ENCODE data around the gene ERFL. TPM values are rescaled to one million over a fixed set of nuclear protein-coding genes. Genes with fewer than 3 reads are reported as not detected.

Gene ERFL
- total and polyA plus RNA-seq, 2 of the 8 experiments (the other 6 are each of a cell fraction or from before 2014, with no cell fraction given): 0.12 TPM; not detected in 1

DNA sequence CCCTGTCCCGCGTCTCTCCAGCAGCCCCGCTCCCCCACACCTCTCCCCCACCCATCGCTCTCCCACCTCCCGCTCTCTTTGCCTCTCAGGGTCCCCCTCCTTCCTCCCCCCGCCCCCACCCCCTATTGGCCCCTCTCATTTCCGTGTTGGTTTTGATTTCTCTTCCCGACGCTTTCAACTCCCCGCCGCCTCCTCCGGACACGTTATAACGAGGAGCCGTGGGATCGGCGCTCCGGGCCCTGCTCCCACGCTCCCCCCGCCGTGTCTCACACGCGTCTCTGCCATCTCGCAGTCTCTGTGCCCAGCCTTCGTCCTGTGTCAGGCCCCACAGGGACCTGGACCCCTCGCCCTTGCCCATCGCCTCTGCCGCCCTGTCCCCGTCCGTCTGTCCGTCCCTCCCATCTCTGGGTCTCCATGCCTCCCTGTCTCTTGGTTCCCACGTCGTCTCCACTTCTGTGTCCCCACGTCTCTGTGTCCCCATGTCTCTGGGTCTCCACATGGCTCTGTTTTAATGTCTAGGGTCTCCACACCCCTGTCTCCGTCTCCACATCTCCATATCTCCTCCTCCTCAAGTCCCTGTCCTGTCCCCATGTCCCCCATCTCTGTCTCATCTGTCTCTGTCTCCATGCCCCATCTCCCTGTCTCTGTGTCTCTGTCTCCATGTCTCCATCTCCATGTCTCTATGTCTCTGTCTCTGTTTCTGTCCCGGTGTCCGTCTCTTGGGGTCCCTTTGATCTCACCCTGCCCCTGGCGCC lies 13.1 kb downstream of the ERFL start:
- WGBS, 2 experiments (ENCODE audit: extremely low coverage in 1 of 2, insufficient coverage in 1 of 2, insufficient read length in 1 of 2, insufficient replicate concordance in 2 of 2, low coverage in 1 of 2, low lambda C conversion rate in 2 of 2, missing lambda C conversion rate in 1 of 2): 18% methylated on average over 30 of the region's 38 CpGs; no CpG with 5 or more reads in 1 of the 2 experiments
- H2BK20ac ChIP-seq (ENCODE audit: low read length): peak overlapping the region; percentile 72; the same call in 1 of the 2 replicates
- no peak overlapping the region for H3K23ac ChIP-seq (ENCODE audit: insufficient read length)
- 0 out of 2 replicates have a peak overlapping the region, but pooled peaks have one; percentile 18 for H2BK5ac ChIP-seq (ENCODE audit: low read depth, low read length)
- FAIRE-seq: no peak
- no peak for DNase-seq (ENCODE audit: low read depth in 1 of 2, low spot score in 2 of 2)
- peak overlapping the region; percentile 6 for H4K91ac ChIP-seq (replicated peaks; ENCODE audit: insufficient read length, low read length)
- H3K9ac ChIP-seq (replicated peaks in 1 of 4; ENCODE audit: extremely low read depth in 1 of 4, low read depth in 3 of 4, low read length in 3 of 4): no peak overlapping the region; a peak in 1 of 7 replicates
- TF ChIP-seq SUZ12 (IDR thresholded peaks at IDR 0.05; ENCODE audit: low read length) (peak; percentile 80), EZH2 (IDR thresholded peaks at IDR 0.05; ENCODE audit: low read depth, low read length, severe bottlenecking) (peak; percentile 84), SRF (IDR thresholded peaks at IDR 0.05; ENCODE audit: low read depth, low read length) (no peak), RNF2 (IDR thresholded peaks at IDR 0.05; ENCODE audit: borderline replicate concordance, low read depth, low read length, missing control alignments, poor library complexity, severe bottlenecking) (peak; percentile 32)
- ChIA-PET POLR2A (ENCODE audit: partially characterized antibody) (interaction anchor here (0.7 kb wide), 1 partner anchor 14 kb away, joined by 3 read pairs; no protein-coding TSS in a partner anchor), CTCF (ENCODE audit: partially characterized antibody) (no interaction called here)
- H3K79me1 ChIP-seq (ENCODE audit: low read depth, low read length): peaks cover 2% of the 10 kb centered on the region
- H3K4ac ChIP-seq (replicated peaks; ENCODE audit: insufficient read length, low read depth, low read length): no peak overlapping the region
- H2AFZ ChIP-seq (ENCODE audit: low read length): no peak overlapping the region
- peaks cover 9 to 54% of the 10 kb centered on the region in 2 experiments for H4K20me1 ChIP-seq (replicated peaks in 1 of 2; ENCODE audit: control insufficient read depth in 1 of 2, insufficient read depth in 2 of 2, low read length in 2 of 2)
- peaks cover 0 to 23% (median 5%) of the 10 kb centered on the region in 4 experiments; a peak in 5 of 7 replicates for H3K4me1 ChIP-seq (replicated peaks in 1 of 4; ENCODE audit: control insufficient read depth in 3 of 4, insufficient read depth in 4 of 4, low read length in 3 of 4)
- H3K14ac ChIP-seq (ENCODE audit: insufficient read length): no peak overlapping the region
- H2AK5ac ChIP-seq (ENCODE audit: low read depth, low read length): 0 out of 2 replicates have a peak overlapping the region, but pooled peaks have one; percentile 72
- H3K79me2 ChIP-seq (ENCODE audit: control insufficient read depth in 1 of 2, insufficient read depth in 2 of 2, low read length in 2 of 2): no peaks in the 10 kb centered on the region
- H2BK12ac ChIP-seq (ENCODE audit: low read depth, low read length): peak overlapping the region; percentile 97; the same call in 1 of the 2 replicates
- peak overlapping the region; percentile 81 for H2BK15ac ChIP-seq (ENCODE audit: low read length)
- no peaks in the 10 kb centered on the region for H3K9me3 ChIP-seq (ENCODE audit: insufficient read depth in 2 of 2, low read depth in 1 of 2, low read length in 1 of 2)
- no peak overlapping the region for H4K8ac ChIP-seq (ENCODE audit: extremely low read depth, insufficient read depth, low read length)
- H3K56ac ChIP-seq (replicated peaks; ENCODE audit: insufficient read length, low read depth, low read length): no peak overlapping the region
- no peaks in the 10 kb centered on the region for H3K36me3 ChIP-seq (ENCODE audit: control insufficient read depth in 2 of 4, insufficient read depth in 4 of 4, low read length in 3 of 4)
- H2BK120ac ChIP-seq (replicated peaks; ENCODE audit: low read depth, low read length): peak overlapping the region; percentile 54
- peaks cover 58 to 100% (median 97%) of the 10 kb centered on the region in 4 experiments for H3K27me3 ChIP-seq (replicated peaks in 1 of 4; ENCODE audit: control insufficient read depth in 3 of 4, extremely low read depth in 1 of 4, insufficient read depth in 3 of 4, low read length in 3 of 4)
- H3K4me3 ChIP-seq (ENCODE audit: extremely low read depth in 1 of 4, insufficient read depth in 2 of 4, low read depth in 3 of 4, low read length in 4 of 4): peak overlapping the region in 2 of 4 experiments; percentile 13 to 49; a peak in 3 of 8 replicates
- no peak overlapping the region for H4K5ac ChIP-seq (ENCODE audit: insufficient read length, low read depth, low read length)
- H3K4me2 ChIP-seq (ENCODE audit: insufficient read depth in 1 of 2, low read depth in 2 of 2, low read length in 2 of 2): peak overlapping the region; percentile 54 to 65
- peak overlapping the region; percentile 51 for H3K18ac ChIP-seq (ENCODE audit: extremely low read depth, low read length)
- H3K27ac ChIP-seq (ENCODE audit: low read depth, low read length): no peak overlapping the region
- H3K23me2 ChIP-seq (ENCODE audit: low read depth, low read length): peaks cover 20% of the 10 kb centered on the region

Measured in H1 (cell line).